NCI-H748 (cell line): Measurements from ENCODE around the gene COL6A2.
"Not testable (repeated sequence)": the region's sequence is repeated elsewhere in the genome, so short reads cannot be mapped to it uniquely, and the experiment has no call there.

ENCODE experiments used
- DNase-seq: peaks from one replicate; lab custom pipeline; 2025; ENCODE audit not compliant: unreplicated experiment; lab: John Stamatoyannopoulos, UW

COL6A2 gene

GRCh38 chr21:46060596-46061061 is 37.3 kb upstream of the COL6A2 start:
- no peak for DNase-seq

GRCh38 chr21:46061063-46061462 is 36.8 kb upstream of the COL6A2 start:
- DNase-seq = no peak

- DNase-seq = no peak
Measured at GRCh38 chr21:46061518-46061917, 36.4 kb upstream of the COL6A2 start.

GRCh38 chr21:46061950-46062349 is 36.0 kb upstream of the COL6A2 start:
- no peak for DNase-seq

- no peak for DNase-seq
Measured at GRCh38 chr21:46062471-46063211, 35.3 kb upstream of the COL6A2 start.

- no peak for DNase-seq
Measured at GRCh38 chr21:46063227-46063626, 34.7 kb upstream of the COL6A2 start.

GRCh38 chr21:46063734-46064680 is 33.9 kb upstream of the COL6A2 start:
- DNase-seq = no peak

GRCh38 chr21:46064870-46065214 is 33.1 kb upstream of the COL6A2 start:
- DNase-seq = no peak

- DNase-seq = no peak
Measured at GRCh38 chr21:46065215-46065913, 32.5 kb upstream of the COL6A2 start.

- DNase-seq = no peak
Measured at GRCh38 chr21:46065914-46066551, 31.9 kb upstream of the COL6A2 start.

- DNase-seq = no peak
Measured at GRCh38 chr21:46066591-46067331, 31.2 kb upstream of the COL6A2 start.

- no peak for DNase-seq
Measured at GRCh38 chr21:46067505-46068201, 30.3 kb upstream of the COL6A2 start.

GRCh38 chr21:46068516-46069079 is 29.3 kb upstream of the COL6A2 start:
- DNase-seq = no peak

- DNase-seq = no peak
Measured at GRCh38 chr21:46069166-46069565, 28.7 kb upstream of the COL6A2 start.

- DNase-seq = no peak
Measured at GRCh38 chr21:46069719-46070279, 28.1 kb upstream of the COL6A2 start.

GRCh38 chr21:46071082-46071481 is 26.8 kb upstream of the COL6A2 start:
- DNase-seq = no peak

GRCh38 chr21:46076724-46077123 is 21.2 kb upstream of the COL6A2 start:
- not testable (repeated sequence) for DNase-seq

GRCh38 chr21:46077674-46078101 is 20.2 kb upstream of the COL6A2 start:
- no peak for DNase-seq
